ENCODE results near the gene SLC24A3.

DNA sequence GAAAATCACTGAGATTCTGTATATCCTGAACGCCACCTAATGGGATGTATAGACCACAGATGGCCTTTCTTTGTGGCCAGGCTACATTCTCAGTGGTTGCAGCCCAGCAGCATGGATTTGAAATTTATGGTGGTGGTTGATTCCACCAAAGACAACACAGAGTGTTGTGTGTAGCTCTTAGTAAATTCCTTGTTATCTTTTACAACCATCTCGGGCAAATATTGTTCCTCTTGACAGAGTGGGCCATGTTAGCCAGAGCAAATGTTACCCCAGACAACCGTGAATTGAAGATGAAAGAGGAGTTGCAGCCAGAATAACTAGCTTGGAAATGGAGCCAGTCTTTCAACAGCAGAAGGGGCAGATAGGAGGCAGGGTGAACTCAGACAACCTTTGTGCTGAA is 39.5 kb downstream of the SLC24A3 start:
- TF ChIP-seq, protein P1, sequence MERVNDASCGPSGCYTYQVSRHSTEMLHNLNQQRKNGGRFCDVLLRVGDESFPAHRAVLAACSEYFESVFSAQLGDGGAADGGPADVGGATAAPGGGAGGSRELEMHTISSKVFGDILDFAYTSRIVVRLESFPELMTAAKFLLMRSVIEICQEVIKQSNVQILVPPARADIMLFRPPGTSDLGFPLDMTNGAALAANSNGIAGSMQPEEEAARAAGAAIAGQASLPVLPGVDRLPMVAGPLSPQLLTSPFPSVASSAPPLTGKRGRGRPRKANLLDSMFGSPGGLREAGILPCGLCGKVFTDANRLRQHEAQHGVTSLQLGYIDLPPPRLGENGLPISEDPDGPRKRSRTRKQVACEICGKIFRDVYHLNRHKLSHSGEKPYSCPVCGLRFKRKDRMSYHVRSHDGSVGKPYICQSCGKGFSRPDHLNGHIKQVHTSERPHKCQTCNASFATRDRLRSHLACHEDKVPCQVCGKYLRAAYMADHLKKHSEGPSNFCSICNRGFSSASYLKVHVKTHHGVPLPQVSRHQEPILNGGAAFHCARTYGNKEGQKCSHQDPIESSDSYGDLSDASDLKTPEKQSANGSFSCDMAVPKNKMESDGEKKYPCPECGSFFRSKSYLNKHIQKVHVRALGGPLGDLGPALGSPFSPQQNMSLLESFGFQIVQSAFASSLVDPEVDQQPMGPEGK (CRISPR knock-in tag; IDR thresholded peaks at IDR 0.05; ENCODE audit: borderline replicate concordance) = no peak
- TF ChIP-seq ZC3H10 (CRISPR knock-in tag; IDR thresholded peaks at IDR 0.05) = no peak
- no peak for TF ChIP-seq TOX (CRISPR knock-in tag; IDR thresholded peaks at IDR 0.05; ENCODE audit: borderline replicate concordance)
- no peak for TF ChIP-seq ZFP30 (CRISPR knock-in tag; IDR thresholded peaks at IDR 0.05)
